HG03439 (cell line): ENCODE results near the gene ISCA1.

Source experiments
- ATAC-seq: cut with Tn5 transposase; IDR thresholded peaks from one replicate; pipeline ENCODE4 v1.9.1; 2021; ENCODE audit warnings: mild to moderate bottlenecking, moderate library complexity; ENCODE audit not compliant: unreplicated experiment

The ISCA1 gene

DNA sequence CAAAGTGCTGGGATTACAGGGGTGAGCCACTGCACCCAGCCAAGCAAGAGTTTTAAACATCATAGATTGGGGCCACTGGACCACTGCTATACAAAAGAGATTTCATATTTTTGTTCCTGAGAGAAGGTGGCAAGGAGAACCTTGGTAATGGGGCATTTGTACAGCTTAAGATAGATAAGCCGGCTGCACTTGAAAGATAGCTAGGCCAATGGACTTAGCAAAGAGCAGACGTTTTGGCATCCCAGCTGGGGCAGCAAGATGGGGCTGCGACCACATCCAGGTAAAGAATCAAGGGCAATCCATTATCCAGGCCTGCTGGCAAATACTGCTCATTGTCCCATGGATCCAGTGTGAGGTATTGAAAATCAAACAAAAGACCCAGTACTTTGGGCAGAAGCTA is 3.9 kb upstream of the ISCA1 start:
- no peak for ATAC-seq

DNA sequence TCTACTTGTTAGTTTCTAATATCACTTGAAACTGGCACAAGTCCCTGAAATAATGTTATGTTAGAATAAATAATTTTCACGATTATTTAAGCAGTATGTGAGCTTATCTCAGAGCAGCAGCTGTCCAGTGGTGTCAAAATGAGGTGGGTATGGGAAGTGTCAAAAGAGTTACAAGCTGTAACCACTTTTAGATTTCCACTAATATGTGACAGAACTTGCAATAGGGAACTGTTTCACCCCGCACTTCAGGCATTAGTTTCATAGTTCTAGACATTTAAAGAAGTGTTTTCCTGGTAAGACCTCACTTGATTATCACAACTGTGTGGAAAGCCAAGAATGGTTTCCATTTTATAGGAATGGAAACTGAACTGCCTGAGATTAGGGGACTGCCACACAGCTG is 2.9 kb upstream of the ISCA1 start:
- ATAC-seq, result no peak

DNA sequence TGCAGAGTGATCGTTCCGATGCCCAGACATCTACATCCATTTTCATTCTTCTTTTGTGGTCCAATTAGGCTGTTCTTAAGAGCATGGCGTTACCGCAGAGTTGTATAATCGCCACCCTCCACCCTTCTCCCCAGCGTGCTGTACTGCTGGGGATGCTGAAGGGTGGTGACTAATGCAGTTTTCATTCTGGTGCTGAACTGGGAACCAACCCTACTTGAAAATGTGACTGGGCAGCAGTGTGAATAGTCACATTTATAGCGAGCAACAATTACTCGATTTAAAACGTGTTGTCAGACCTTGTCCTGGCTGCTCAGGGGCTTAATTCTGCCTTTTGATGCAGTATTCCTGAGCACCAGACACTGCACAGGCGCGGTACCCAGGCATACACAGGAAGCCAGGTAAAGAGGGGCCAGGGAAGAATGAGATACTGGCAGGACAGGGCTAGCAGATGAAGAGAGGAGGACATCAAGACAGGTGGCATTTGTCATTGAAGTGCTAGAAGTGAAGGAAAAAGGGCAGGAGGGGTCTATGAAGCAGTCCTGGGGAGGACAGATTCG is 719 bp upstream of the ISCA1 start:
- ATAC-seq, result peak; percentile 18

DNA sequence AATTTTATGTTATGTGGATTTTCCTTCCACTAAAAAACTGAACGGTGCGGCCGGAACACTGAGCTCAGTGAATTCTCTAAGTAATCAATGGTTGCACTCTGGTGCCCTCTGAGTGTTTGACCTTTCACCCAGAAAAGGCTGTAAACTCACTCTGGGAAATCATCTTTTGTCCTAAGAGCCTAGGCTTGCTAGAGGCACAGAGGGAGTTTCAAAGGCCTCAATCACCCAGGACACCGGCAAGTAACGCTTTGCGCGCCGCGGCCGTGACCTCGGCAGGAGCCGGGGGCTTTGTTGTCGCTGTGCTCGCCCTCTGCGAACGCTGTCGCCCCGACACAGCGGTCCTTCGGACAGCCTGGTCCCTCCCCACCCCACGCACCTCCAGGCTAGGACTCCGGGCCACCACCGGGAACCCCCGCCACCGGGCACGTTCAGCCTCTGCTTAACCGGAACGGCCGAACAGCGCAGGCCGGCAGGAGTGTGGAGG is 703 bp downstream of the ISCA1 start:
- ATAC-seq, result peak; percentile 0

DNA sequence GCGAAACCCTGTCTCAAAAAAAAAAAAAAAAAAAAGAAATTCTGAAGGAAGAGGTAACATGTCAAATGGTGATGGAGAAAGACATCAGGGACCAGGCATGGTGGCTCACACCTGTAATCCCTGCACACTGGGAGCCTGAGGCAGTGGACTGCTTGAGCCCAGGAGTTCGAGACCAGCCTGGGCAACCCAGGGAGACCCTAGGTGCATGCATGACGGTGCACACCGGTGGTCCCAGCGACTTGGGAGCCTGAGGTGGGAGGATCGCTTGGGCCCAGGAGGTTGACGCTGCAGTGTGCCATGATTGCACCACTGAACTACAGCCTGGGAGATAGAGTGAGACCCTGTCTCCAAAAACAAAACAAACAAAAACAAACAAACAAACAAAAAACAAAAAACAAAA is 1.8 kb downstream of the ISCA1 start:
- no peak for ATAC-seq

DNA sequence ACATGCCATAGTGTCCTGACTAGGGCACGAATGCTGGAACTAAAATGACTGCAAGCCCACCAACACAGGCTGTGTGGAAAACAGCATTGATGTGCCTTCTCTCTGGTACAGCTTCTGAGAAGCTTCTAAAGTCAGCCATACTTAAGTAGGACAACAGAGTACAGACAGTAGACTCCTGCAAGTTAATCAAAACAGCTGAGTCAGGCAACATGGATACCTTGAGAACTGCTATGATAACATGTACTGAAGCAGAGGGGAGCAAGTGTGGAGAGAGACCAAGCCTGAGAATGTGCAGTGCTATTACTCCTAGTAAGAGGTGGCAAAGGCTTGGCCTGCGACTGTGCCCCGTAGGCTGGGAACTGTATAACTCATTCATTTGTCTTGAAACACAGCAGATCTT is 2.5 kb downstream of the ISCA1 start:
- ATAC-seq, result no peak

DNA sequence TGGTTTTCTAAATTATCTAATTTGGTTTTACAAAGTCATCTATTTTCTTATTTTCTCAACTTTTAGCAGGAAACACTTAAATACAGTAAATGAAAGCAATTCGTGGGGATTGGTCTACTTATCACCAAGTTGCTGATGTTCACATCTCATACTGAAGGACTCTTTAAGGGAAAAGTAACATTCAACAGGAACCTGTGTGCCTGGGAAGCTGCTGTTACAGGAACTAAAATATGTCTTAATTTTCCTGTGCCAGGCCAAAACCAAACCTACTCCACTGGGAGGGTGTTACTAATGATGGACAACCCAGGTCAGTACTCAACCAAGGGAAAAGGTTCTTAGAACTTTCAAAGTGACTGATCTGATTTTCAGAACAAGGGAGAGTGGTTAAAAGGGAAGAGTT is 5.3 kb downstream of the ISCA1 start:
- no peak for ATAC-seq

DNA sequence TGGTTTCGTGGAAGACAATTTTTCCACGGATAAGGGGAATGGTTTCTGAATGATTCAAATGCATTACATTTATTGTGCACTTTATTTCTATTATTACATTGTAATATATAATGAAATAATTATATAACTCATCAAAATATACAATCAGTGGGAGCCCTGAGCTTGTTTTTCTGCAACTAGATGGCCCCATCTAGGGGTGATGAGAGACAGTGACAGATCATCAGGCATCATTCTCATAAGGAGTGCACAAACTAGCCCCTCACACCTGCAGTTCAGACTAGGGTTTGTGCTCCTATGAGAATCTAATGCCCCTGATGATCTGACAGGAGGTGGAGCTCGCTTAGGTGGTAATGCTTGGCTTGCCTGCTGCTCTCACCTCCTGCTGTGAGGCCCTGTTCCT is 6.4 kb downstream of the ISCA1 start:
- no peak for ATAC-seq

DNA sequence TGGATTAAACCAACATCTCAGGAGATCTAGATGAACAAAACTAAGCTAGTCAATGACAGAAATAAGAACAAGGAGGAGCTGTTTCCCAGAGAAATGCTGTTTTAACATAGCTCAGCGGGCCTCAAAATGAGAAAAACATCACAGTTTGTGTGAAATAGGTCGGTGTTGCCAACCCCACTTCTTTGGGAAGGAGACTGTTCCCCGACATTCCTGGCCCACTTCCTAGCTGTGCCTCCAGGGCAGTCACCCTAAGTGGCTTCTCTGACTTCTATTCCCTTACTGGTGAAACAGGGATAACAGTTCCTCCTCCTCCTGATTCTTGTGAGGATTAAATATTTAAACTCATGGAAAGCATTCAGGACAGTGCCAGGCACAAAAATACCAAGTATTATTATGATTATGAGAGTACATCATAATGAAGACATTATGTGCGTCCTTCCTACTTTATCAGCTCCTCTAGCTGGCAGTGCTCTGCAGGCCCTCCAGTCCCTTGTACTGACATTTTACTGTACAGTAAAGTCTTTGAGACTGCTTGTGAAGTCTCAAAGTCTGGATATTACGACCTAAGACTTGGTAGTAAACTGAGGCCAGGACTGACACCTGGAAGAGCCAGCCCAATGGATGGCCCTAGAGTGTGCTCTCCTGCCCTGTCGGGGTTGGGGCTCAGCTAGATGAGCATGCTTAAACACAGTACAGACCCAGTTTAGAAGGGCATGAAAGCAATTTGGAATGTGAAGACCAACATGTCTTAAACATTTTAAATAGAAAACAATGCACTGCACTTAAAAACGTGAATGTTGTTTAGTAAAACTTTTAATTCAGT is 7.3 kb downstream of the ISCA1 start:
- no peak for ATAC-seq

DNA sequence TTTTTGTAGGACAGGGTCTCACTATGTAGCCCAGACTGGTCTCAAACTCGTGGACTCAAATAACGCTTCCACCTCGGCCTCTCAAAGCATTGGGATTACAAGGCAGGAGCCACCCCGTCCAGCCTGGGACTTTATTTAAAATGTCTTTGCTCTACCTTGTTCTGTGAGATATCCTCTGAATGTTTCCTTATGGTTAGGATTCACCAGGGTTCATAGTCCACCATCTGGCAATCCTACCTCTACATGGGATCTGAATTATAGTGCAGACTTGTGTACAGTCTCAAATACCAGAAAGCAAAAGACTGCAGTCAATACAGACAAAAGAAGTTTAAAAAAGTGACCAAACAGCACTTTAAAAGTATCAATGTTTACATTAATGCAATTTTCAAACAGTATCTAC is 10.1 kb downstream of the ISCA1 start:
- no peak for ATAC-seq

DNA sequence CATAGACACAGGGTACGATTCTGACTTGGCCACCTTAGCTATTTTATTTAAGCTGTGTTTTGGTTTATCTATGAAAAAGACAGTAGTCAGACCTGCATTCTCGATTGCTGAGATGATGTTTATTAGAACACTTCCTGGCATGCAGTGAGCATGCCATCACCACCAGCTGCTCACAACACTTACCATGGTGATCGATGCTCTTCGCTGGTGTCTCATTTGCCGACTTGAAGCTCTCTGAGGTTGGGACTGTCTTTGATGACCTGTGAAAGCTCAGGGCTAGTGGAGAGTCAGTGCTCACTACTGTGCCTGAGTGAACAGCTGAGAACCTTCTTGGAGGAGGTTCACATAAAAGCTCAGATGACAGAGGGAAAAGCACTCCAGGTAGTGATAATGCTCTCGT is 18.5 kb downstream of the ISCA1 start:
- ATAC-seq, result no peak

DNA sequence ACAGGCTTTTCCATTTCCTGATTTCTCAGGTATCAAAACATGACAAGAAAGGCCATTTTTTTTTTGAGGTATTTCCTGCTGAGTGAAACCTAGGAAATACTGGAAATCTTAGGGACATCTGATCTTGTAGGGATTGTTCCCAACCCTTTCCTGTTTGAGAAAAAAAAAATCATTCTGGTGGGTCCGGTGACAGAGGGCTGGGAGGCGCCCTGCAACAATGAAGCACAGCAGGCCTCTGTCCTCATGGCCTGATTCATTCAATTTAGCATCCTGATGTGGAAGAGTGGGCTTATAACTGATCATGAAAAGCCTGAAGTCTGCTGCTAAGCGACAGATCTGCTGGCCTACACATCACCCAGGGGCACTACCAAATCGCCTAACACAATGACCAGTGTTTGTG is 19.8 kb downstream of the ISCA1 start:
- no peak for ATAC-seq

DNA sequence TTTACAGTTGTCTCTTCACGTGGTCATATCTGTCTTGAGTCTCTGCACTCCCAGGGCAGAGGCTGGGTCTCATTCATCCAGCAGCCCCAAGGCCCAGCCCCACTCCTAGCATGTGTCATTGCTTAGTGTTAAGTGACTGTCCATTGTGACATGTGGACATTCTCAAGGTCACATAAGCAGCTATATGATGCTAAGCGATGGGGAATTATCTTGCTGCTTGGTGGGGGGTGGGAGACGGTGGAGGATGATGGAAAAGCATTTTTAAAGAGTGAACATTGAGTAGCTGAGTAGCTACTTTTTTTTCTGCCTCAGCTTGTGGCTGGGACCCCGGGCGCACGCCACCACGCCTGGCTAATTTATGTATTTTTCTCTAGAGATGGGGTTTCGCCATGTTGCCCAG is 22.8 kb downstream of the ISCA1 start, which contains the start of gene C9orf153:
Gene C9orf153, minus strand, starts transcription at position 101 of the 400 bp plus-strand sequence. CDS start 30,054 bp downstream, outside the sequence.
- no peak for ATAC-seq

DNA sequence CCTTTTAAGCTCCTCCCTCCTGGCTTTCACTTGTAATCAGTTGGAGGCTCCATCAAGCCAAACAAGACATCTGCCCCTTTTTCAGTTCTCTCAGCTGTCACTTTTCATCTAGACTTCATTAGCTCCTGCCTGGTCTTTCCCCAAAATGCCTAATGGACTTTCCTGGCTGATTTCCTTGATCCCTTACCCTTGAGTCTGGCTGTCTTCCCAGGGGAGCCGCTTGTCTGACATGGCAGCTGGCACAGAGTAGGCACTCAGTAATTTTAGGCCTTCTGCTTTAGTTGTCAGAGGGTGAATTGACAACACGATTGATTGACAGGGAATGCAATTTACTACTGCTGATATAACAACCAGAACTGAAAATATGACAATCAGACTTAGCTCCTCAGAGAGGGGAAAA is 24.9 kb downstream of the ISCA1 start:
- no peak for ATAC-seq

DNA sequence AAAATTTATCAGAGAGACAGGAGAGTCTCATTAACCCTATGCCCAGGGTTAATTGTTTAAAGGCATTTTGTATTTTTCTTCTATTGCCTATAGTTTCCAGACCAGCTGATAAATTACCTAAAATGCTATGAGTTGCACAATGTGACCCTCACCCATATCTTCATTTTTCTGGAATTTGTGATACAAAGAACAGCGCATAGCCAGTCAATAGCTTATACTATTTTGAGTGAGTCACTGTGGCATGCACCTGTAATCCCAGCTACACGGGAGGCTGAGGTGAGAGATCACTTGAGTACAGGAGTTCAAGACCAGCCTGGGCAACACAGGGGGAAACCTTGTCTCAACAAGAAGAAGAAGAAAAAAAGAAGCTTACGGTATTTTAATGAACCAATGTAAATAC is 25.7 kb downstream of the ISCA1 start:
- no peak for ATAC-seq

DNA sequence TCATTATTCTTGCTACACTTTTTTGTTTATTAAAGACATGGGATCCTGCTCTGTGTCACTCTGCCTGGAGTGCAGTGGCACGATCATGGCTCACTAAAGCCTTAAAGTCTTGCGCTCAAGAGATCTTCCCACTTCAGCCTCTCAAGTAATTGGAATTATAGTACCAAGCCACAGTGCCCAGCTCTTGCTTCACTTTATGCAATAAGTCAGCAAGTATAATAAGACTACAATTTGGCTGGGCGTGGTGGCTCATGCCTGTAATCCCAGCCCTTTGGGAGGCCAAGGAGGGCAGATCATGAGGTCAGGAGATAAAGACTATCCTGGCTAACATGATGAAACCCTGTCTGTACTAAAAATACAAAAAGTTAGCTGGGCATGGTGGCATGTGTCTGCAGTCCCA is 28.8 kb downstream of the ISCA1 start:
- ATAC-seq, result no peak

DNA sequence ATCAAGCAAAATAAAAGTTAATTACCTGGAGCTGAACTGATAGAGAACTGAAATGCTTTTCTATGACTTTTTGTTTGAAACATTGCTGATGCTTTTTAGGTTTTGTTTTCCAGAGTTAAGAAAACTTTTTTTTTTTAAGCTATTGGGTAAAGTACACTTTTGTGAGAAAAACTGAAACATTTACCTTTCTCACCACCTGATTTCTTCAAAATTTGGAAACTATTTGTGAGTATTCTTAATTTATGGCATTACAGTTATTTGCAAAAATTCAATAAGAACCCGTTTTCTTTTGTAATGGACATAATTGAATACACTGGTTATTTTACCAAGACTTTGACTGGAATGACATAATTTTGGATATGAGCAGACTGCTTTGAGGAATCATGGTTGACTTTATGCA is 29.5 kb downstream of the ISCA1 start:
- ATAC-seq, result no peak

DNA sequence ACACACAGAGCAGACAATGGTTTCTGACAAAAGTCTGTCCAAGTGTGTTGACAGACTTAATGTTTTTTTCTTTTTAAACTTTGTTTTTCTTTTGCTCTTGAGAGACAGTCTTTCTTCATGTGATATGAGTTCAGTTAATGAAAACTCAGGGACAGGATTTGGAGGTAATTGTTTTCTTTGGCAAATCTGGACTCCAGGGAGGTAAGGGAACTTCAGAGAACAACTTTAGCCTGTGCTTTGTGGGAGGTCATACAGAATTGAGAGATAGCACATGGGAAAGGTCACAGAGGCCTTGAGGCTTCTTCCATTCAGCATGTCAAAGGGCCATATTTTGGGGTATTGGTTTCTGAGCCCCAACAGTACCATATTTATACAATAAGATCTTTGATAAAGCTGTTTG is 32.2 kb downstream of the ISCA1 start:
- ATAC-seq, result no peak

DNA sequence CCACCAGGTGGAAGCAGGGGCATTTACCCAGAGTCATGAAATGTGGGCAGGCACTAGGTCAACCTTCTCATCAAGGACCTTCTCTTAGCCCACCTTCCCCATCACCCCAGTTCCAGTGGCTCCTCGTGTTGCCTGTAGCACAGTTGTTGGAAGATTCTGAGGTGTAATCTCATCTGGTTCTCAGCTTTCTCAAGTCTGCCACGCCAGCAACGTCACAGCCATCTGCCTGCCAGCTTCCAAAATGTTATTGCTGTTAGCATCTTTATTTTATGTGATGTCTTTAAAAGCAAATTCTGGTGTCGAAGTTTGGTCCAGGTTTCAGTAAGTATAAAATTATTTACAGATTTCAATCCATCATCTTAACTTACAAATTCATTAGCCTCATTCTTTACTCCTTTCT is 33.6 kb downstream of the ISCA1 start:
- no peak for ATAC-seq

DNA sequence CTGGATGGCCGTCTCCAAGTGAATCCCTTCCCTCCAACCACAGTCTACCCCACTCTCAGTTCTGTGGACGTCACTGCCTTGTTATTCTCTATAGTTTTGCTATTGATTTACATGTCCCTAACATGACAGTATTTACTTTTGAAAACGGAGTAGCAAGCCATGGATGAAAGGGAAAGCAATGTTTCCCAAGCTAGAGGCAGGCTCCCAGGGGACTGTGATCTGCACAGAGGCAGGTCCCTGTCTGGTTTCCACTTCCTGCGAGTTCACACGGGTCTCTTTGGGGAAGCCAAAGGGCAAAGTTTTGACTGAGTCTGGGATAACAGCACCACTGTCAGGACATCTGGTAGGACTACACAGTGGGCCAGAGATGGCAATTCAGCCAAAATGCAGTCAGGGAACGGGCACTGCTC is 35.6 kb downstream of the ISCA1 start:
- peak; percentile 71 for ATAC-seq

DNA sequence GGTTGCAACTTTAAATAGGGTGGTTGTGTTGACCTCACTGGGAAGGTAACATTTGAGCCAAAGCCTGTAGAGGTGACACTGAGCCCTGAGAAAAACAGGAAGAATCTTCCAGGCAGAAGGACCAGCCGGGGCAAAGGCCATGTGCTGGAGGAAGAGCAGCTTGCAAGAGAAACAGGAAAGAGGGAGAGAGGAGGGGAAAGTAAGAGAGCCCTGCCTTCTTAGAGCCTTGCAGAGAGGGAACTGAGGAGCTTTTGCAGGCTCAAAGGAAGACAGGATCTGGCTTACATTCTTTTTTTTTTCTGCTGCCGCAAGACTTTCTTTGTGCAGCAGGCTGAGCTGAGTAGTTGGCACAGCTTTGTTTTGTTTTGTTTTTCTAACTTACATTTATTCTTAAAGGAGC is 40.3 kb downstream of the ISCA1 start:
- ATAC-seq, result no peak

DNA sequence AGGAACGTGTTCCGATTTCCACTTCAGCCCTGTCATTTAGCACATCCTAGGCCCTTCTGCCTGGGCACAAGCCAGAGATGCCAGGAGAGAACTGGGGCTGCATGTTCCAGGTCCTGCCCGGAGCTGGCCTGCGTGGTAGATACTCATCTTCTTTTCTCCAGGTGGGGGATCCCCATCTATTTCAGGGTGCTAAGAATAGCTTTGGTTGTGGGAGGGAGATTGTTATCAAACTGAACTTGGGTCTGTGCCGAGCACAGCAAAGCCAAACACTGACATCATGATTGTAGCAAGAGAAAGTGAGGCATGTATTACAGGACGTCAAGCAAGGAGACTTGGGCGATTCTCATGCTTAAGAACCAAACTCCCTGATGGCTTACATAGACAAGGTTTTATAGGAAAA is 41.1 kb downstream of the ISCA1 start:
- no peak for ATAC-seq
